ENCODE results near the gene STRIP1. TPM values are rescaled to one million over a fixed set of nuclear protein-coding genes. Genes with fewer than 3 reads are reported as not detected.
"Not testable (repeated sequence)": the region's sequence is repeated elsewhere in the genome, so short reads cannot be mapped to it uniquely, and the experiment has no call there.

STRIP1 gene
- total RNA-seq, 1 donor from 2014 or later: 12.5 TPM

- peak; percentile 83 for ATAC-seq
- peak; percentile 67 for DNase-seq (ENCODE audit: low spot score)
Measured at GRCh38 chr1:110008971-110009565, 25.4 kb upstream of the STRIP1 start.

GRCh38 chr1:110011527-110012041 is 22.8 kb upstream of the STRIP1 start:
- no peak for DNase-seq (ENCODE audit: low spot score)

GRCh38 chr1:110012100-110012780 is 22.2 kb upstream of the STRIP1 start:
- no peak for ATAC-seq

More at GRCh38 chr1:110011527-110012041, 22.8 kb upstream of the STRIP1 start:
- ATAC-seq: peak; percentile 78

GRCh38 chr1:110017792-110018191 is 16.6 kb upstream of the STRIP1 start:
- no peak for ATAC-seq
- no peak for DNase-seq (ENCODE audit: low spot score)

More at GRCh38 chr1:110012100-110012780, 22.2 kb upstream of the STRIP1 start:
- no peak for DNase-seq (ENCODE audit: low spot score)

- no peak for ATAC-seq
Measured at GRCh38 chr1:110018396-110018795, 16.0 kb upstream of the STRIP1 start.

GRCh38 chr1:110019770-110020169 is 14.7 kb upstream of the STRIP1 start:
- DNase-seq (ENCODE audit: low spot score) (no peak), ATAC-seq (no peak)

More at GRCh38 chr1:110018396-110018795, 16.0 kb upstream of the STRIP1 start:
- DNase-seq (ENCODE audit: low spot score): no peak

- ATAC-seq: no peak
- no peak for DNase-seq (ENCODE audit: low spot score)
Measured at GRCh38 chr1:110021285-110021684, 13.1 kb upstream of the STRIP1 start.

- DNase-seq (ENCODE audit: low spot score) (no peak), ATAC-seq (no peak)
Measured at GRCh38 chr1:110024613-110025012, 9.8 kb upstream of the STRIP1 start.

GRCh38 chr1:110030687-110031086 is 3.7 kb upstream of the STRIP1 start:
- DNase-seq (ENCODE audit: low spot score); ATAC-seq: not testable (repeated sequence)

GRCh38 chr1:110032327-110032726 is 2.1 kb upstream of the STRIP1 start:
- ATAC-seq: no peak
- DNase-seq (ENCODE audit: low spot score): no peak

GRCh38 chr1:110033421-110033820 is 1.0 kb upstream of the STRIP1 start:
- DNase-seq (ENCODE audit: low spot score) (no peak), ATAC-seq (no peak)

GRCh38 chr1:110034040-110034450 is 379 bp upstream of the STRIP1 start:
- DNase-seq (ENCODE audit: low spot score) (no peak), ATAC-seq (no peak)

- DNase-seq (ENCODE audit: low spot score) (no peak), ATAC-seq (peak; percentile 25)
Measured at GRCh38 chr1:110035236-110035752, 870 bp downstream of the STRIP1 start.

- ATAC-seq (no peak), DNase-seq (ENCODE audit: low spot score) (no peak)
Measured at GRCh38 chr1:110038271-110038670, 3.8 kb downstream of the STRIP1 start.

GRCh38 chr1:110039641-110040040 is 5.2 kb downstream of the STRIP1 start:
- ATAC-seq (no peak), DNase-seq (ENCODE audit: low spot score) (no peak)

GRCh38 chr1:110040548-110040947 is 6.1 kb downstream of the STRIP1 start:
- ATAC-seq (no peak), DNase-seq (ENCODE audit: low spot score) (no peak)

- no peak for DNase-seq (ENCODE audit: low spot score)
- ATAC-seq: no peak
Measured at GRCh38 chr1:110043016-110043415, 8.6 kb downstream of the STRIP1 start.

- ATAC-seq (peak; percentile 52), DNase-seq (ENCODE audit: low spot score) (no peak)
Measured at GRCh38 chr1:110047463-110047862, 13.0 kb downstream of the STRIP1 start.

- peak; percentile 69 for ATAC-seq
- no peak for DNase-seq (ENCODE audit: low spot score)
Measured at GRCh38 chr1:110048240-110048639, 13.8 kb downstream of the STRIP1 start.

GRCh38 chr1:110048923-110049601 is 14.6 kb downstream of the STRIP1 start:
- ATAC-seq (no peak), DNase-seq (ENCODE audit: low spot score) (no peak)

- ATAC-seq: no peak
- no peak for DNase-seq (ENCODE audit: low spot score)
Measured at GRCh38 chr1:110049801-110050601, 15.6 kb downstream of the STRIP1 start.
